Activated CD8-positive, alpha-beta memory T cell treated with anti-CD3 and anti-CD28 coated beads for 24 hours (primary cell): Measurements from ENCODE around the gene TBP.
"Not testable (repeated sequence)": the region's sequence is repeated elsewhere in the genome, so short reads cannot be mapped to it uniquely, and the experiment has no call there.

Experiments
- DNase-seq: peaks from one replicate; pipeline ENCODE4 v3.0.0-alpha.2; 2020

TBP gene

DNA sequence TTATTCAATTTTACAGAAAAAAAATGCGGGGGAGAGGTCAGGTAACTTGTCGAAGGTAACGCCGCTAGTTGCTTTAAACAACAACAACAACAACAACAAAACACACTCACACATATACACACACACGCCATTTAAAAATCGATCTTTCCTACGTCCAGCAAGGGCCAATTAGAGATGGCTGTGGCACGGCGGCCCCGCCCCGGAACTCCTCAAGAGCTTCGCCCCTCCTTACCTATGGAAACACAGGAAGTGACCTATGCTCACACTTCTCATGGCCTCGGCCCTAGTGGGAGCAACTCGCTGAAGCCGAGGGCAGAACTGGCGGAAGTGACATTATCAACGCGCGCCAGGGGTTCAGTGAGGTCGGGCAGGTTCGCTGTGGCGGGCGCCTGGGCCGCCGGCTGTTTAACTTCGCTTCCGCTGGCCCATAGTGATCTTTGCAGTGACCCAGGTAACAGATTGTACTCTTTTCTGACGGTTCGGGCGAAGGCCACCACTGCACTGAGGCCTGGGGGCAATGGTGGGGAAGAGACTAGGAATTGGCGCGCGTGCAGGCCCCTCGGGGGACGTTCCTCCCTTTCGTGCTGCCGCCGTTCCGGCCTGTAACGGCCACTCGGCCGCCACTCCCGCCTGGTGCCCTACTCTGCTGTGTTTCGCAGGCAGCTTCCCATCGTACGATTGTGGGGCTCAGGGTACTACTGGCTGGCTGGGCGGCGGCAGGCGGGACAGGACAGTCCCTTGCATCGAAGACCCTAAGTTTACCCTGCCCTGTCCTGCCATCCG is at the start of gene TBP:
TSS of gene TBP (plus strand) at position 357 of the 783 bp plus-strand sequence. CDS start 2,661 bp downstream, outside the sequence.
- peak; percentile 98 for DNase-seq

DNA sequence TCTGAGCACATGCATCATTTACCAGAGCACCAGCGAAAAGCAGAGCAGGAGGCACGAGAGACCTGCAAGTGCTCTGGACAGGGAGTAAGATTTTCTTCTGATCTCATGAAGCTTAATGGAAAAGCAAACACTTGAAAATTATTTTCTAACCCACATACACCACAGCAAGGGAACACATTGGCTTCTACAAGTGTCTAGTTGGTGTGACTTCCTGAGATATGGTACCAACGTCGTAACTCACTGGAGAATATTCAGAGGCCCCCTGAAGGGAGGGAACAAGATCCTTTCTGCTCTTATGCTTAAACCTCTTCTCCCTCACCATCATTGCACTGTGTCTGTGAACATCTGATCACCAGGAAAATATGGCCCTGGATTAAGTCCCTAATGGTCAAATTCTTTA is 49.7 kb upstream of the TBP start:
- no peak for DNase-seq

DNA sequence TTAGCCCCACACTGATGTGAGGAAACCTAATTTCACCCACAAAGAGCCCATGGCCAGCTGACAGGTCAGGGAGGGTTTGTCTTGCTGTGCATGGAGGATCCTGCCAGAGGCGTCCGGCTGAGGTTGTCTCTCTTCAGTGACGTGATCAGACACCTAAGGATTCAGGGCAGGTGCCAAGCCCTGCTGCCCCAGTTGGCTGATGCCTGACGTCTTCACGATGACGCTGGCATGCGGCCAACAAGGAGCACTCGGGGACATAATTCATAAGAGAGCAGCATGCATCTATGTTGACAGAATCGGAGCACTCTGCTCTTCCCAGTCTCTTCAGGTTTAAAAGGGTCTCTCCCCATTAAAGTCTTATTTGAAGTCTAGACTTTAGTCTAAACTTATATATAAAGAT is 48.9 kb upstream of the TBP start:
- no peak for DNase-seq

DNA sequence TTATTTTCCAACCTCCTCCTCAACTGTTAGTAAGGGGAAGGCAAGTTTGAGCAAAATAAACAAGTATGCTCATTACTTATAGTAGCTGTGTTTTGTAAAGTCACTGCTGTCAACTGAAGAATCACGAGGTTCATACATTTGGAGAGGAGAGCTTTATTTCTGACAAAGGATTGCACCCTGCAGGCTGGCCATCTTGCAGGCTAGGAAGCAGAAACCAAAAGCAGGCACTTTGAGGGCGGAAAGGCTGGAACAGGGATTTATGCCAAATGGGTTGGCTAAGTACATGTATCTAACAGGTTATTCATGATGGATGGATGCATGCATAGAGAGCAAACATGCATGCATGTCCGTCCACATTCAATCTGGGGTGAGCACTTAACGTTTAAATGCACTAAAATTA is 47.7 kb upstream of the TBP start:
- no peak for DNase-seq

DNA sequence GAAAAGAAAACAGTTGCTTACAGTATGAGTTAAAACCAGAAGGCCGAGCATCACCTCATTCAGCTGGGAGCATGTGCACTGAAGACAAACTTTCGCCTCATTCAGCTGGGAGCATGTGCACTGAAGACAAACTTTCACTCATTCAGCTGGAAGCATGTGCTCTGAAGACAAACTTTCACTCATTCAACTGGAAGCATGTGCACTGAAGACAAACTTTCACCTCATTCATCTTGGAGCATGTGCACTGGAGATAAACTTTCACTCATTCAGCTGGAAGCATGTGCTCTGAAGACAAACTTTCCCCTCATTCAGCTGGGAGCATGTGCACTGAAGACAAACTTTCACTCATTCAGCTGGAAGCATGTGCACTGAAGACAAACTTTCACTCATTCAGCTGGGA is 46.4 kb upstream of the TBP start:
- DNase-seq, result not testable (repeated sequence)

DNA sequence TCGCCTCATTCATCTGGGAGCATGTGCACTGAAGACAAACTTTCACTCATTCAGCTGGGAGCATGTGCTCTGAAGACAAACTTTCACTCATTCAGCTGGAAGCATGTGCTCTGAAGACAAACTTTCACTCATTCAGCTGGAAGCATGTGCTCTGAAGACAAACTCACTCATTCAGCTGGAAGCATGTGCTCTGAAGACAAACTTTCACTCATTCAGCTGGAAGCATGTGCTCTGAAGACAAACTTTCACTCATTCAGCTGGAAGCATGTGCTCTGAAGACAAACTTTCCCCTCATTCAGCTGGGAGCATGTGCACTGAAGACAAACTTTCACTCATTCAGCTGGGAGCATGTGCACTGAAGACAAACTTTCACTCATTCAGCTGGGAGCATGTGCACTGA is 45.9 kb upstream of the TBP start:
- not testable (repeated sequence) for DNase-seq

DNA sequence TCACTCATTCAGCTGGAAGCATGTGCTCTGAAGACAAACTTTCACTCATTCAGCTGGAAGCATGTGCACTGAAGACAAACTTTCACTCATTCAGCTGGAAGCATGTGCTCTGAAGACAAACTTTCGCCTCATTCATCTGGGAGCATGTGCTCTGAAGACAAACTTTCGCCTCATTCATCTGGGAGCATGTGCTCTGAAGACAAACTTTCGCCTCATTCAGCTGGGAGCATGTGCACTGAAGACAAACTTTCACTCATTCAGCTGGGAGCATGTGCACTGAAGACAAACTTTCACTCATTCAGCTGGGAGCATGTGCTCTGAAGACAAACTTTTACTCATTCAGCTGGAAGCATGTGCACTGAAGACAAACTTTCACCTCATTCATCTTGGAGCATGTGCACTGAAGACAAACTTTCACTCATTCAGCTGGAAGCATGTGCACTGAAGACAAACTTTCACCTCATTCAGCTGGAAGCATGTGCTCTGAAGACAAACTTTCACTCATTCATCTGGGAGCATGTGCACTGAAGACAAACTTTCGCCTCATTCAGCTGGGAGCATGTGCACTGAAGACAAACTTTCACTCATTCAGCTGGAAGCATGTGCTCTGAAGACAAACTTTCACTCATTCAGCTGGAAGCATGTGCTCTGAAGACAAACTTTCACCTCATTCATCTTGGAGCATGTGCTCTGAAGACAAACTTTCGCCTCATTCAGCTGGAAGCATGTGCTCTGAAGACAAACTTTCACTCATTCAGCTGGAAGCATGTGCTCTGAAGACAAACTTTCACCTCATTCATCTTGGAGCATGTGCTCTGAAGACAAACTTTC is 45.1 kb upstream of the TBP start:
- DNase-seq, result not testable (repeated sequence)

DNA sequence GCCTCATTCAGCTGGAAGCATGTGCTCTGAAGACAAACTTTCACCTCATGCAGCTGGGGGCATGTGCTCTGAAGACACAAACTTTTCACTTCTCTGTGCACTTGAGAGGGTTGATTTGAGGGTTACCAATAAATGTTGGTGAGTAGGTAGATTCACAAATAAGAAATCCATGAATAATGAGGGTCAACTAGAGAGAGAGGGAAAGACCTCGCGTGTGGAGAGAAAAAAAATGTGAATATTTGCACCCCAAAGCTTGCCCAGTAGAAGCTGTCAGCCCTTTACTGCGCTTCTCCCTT is 44.5 kb upstream of the TBP start:
- no peak for DNase-seq

DNA sequence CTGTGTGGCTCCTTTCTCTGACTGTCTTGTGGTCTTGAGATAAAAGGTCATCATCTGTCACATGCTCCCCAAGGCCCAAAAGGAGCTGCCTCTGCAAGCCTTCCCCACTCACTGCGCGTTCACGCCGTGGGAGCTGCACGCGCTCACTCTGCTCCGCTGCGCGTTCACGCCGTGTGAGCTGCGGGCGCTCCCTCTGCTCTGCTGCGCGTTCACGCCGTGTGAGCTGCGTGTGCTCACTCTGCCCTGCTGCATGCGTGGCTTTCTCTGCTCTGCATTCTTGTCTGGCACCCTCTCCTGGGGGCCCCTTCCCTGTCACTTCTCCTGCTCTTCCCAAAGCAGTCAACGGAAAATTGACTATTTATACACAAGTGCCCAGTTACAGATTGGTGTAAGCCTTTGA is 43.5 kb upstream of the TBP start:
- DNase-seq, result no peak

DNA sequence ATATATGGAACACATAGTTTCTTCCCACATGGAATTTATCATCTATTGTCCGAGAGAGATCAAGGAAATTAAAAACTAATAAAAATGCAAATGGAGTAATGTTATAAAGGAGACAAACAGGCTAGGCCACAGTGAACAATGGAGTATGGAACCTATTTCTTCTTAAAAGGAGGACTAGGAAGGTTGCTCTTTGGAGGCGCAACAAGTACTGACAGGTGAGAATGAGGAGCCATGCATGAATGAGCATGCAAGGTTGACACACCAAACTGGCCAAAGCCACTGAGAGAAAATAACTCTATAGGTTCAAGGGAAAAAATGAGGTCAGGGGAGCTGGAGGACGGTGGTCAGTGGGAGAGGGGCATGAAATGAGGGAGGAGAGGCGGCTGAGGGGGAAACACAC is 41.9 kb upstream of the TBP start:
- DNase-seq, result no peak

DNA sequence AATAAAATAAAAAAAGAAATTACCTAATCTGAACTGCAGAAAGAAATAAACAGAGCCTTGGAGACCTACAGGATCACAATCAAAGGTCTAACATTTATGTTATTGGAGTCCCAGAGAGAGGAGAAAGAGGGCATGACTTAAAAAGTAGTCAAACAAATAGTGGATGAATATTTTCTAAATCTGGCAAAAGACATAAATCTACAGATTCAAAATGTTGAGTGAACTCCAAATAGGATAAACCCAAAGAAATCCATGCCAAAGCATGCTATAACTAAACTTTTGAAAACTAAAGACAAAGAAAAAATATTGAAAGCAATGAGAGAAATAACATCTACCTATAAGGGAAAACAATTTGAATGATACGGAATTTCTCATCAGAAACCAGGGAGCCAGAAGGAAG is 39.3 kb upstream of the TBP start:
- DNase-seq, result no peak

DNA sequence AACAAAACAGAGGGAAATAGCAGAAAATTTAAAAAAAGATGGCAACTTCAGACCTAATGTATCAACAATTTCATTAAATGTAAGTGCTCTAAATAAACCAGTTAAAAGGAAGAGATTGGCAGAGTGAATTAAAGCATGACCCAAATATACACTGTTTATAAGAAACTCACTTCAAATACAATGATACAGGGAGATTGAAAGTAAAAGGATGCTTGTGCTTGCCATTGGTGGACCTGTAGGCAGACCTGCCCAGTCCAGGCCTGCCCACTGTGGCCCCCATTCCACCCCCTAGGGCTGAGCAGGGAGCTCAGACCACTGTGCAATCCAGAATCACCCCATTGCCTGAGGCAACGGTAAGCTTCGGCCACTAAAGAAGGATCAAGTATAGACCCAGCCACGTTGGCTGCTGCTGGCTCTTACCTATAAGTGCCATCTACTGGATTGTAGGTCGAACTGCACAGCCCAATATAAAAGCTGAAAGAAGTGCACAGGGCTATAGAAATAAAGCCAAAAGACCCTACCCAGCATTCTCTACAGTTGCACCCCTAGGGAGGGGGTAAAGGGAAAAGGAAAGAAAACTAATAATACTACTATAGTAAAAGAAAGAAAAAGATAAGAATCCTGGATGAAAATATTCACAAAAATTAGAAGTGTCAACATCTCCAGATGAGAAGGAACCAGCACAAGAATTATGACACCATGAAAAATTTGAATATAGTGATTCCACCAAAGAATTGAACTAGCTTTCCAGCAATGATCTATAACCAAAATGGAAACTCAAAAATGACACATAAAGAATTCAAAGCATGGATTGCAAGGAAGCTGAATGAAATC is 37.2 kb upstream of the TBP start:
- DNase-seq, result peak; percentile 68

DNA sequence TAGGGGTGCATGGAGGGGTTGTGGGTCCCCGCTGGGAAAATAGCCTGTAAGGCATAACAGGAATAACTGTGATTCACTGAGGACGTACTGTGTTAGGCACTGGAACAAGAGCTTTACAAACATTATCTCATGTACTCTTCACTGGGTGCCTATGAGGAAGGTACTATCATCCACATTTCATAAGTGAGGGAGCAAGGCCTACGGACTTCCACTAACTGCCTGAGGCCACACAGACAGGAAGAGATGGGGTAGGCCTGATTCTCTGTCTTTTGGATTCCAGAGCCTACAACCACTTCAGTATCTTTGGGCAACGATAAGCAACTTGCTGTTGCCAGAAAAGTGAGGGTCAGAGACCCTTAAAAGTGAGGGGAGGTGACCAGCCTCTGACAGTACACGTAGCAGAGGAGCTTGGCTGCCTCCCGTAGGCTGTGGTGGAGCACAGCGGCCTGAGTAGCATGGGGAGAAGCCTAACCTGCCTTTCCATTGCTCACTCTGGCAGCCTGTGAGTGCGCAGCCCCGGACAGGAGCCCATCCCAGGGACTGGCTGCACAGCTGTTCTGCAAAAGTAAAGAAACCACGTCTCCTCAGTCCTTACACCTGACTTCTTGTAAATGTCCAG is 31.5 kb upstream of the TBP start:
- no peak for DNase-seq

DNA sequence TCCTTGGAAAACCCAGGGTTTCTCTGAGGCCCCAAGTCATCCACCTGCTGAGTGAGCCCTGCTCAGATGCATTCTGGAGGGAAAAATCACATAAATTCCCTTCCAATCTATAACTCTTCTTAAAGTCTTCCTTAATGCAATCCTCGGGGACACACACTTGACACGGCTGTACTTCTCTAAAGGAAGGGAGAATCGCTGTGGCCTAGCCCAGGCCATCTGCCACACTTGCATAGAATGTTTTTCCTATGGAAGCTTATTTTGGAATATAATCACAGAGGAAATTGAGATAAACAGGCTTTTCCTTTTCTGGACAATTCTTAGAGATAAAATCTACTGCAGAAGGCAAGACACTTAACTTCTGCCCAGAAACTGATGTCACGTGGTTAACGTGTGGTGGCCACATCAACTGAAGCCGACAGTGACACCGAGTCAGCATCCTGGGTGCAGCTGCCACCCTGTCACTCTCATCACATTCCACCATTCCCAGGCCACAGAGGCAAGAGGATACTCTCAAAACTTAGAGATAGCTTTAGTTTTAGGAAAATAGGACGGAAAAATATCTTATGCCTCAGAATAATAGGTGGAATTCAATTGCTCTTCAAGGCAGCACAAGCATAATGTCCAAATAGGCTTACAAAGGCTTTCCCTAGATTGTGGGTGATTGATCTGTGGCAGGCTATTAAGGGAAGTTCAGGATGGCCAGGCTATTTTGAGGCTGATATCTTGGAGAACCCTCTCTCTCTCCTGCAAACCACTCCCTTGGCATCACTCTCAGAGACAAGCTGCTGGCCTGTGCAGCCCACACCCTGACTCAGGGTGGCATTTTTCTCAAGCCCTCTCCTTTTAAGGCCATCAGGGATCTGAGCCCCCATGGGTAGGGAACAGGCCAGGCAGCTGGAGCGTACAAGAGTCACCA is 30.7 kb upstream of the TBP start:
- no peak for DNase-seq

DNA sequence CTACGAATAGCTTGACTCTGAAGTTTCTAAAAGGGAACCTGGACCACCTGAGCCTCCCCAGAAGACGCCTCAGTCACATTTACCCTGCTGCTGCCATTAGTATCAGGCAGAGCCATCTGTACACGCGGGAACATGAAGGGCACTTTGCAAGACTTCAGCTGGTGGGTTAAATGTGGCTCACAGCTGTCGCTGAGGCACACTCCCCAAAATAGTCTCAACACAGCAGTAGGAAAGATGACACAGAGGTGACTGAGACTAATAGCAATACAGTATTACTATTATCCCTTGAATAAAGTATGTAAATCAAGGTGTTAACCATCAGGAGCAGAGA is 30.0 kb upstream of the TBP start:
- no peak for DNase-seq

DNA sequence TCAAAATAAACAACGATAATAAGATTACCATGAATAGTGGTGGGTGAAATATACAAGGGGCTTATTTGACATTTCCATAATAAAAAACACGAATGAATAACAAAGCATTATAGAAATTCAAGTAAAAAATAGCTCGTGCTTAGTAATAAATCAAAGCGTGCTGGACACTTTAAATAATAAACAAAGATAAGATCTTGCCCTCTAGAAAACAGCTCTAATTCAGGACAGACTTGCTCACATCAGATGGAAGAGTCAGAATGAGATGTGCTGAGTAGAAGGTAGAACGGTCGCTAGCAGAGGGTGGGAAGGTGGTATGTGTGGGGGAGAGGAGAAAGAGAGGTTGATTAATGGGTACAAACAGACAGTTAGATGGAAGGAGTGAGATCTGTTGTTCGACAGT is 28.4 kb upstream of the TBP start:
- no peak for DNase-seq

DNA sequence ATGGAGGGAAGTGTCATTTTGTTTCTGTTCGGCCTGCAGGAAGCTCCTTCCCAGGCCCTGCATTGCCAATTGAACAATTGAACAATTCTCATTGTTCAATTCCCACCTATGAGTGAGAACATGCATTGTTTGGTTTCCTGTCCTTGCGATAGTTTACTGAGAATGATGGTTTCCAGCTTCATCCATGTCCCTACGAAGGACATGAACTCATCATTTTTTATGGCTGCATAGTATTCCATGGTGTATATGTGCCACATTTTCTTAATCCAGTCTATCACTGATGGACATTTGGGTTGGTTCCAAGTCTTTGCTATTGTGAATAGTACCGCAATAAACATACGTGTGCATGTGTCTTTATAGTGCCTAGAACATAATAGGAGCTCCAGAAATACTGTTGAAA is 26.2 kb upstream of the TBP start:
- not testable (repeated sequence) for DNase-seq

DNA sequence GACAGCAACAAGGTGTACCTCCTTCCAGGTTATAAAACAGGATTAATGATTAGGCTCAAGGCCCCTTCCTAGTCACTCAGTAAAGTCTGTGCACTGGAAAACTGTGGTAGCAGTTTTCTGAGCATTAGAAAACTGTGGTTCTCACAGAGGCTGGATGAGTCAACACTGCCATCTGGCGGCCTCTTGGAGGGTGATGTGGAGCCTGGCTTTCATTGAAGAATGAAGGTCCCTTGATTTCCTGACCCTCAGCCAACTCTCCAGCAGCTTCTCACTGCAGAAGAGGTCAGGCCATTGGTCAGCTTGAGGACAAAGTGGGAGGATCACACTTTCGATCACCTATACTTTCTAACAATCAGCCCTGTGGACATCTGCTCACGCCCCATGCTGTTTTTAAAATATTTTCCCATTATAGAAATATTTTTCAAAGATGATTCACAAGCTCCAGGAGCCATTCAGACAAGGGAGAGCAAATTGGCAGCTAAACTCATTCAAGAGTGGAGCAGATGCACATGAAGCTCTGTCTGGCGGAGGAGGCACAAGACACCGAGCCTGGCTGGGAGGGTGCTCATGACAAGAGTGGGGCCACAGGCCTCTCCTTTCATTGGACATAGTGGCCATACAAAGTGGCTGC is 24.2 kb upstream of the TBP start:
- peak; percentile 84 for DNase-seq

DNA sequence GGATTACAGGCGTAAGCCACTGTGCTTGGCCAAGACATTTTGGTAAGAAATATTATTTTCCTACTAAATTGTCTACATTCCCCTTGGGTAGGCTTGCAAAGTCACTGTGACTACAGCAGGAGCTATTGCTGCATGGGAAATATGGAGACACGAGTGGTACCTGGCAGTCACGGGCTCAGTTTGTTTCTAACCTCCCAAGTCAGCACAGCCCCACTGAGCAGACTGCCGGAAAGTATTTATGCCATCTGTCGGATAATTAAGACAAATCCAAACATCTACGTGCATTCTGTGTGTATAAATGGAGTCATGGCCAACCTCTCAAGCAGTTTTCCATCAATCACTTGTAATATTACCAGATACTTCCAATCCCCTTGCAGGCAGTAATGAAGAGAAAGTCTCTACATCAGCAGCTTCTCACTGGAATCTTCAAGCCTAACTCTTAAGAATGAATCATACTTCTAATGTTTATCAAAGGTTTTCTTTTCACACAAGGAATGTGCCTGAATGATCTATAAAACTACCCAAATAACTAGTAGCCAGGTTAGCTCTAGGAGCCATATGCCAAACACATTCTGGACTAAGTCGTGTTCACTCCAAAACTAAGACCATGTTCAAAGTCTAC is 21.2 kb upstream of the TBP start:
- DNase-seq, result no peak

DNA sequence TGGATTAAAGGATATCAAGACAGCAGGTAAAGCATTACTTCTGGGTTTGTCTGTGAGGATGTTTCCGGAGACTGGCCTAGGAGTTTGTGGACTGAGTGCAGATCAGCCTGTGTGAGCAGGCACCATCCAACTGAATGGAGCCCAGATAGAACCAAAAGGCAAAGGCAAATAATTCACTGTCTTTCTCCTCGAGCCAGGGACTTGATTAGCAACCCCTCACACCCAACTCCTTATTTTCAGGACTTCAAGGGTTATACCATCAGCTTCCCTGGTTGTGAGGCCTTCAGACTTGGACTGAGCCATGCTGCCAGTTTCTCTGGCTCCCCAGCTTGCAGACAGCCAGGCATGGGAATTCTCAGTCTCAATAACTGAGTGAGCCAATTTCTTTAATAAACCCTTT is 20.4 kb upstream of the TBP start:
- no peak for DNase-seq

DNA sequence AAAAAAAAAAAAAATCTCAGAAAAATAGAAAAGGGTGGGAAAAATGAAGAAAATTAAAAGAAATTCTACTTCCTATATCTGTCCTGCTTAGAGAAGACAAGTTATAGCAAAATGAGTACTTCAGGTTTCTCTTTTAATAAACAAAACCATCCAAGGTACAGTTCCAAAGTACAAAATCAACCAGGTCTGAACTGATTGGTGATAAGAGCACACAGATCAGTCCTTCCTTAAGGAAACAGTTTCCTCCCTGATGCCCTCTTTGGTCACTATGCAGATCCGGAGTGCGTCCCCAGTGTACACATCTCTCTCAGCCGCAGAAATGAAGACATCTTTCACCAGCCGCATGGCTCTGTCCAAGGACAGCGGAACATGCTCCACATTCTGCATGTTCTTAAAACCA is 19.2 kb upstream of the TBP start:
- no peak for DNase-seq
